GM18526 (cell line): ENCODE data around the gene CBY1.
A peak's percentile ranks its signal among the peaks of the same experiment; 100 is the strongest.

Source experiments
- POLR2A ChIP-seq: IDR thresholded peaks from 3 replicates; pipeline ENCODE4 v1.6.1; 2011; ENCODE audit not compliant: insufficient read length; ENCODE audit errors: extremely low read depth

The CBY1 gene

GRCh38 chr22:38638216-38638615 lies 18.2 kb upstream of the CBY1 start:
- no peak for TF ChIP-seq POLR2A

DNA sequence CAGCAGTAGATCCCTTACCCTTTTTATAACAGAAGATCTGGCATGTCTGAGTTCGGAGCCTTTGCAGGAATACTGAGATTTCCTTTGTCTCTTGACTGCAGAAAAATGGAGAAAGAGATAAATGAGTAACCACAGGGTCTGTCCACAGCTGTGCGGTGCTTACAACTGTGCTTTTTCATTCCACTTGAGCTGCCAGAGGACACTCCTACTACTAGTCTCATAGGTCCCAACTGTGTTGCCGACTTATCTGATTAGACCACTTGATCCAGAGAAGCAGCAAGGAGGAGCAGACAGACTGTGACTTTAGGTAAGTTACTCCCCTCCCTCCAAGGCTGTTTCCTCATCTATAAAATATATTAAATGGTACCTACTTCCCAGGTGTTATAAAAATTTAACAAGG lies 17.7 kb upstream of the CBY1 start:
- no peak for TF ChIP-seq POLR2A

DNA sequence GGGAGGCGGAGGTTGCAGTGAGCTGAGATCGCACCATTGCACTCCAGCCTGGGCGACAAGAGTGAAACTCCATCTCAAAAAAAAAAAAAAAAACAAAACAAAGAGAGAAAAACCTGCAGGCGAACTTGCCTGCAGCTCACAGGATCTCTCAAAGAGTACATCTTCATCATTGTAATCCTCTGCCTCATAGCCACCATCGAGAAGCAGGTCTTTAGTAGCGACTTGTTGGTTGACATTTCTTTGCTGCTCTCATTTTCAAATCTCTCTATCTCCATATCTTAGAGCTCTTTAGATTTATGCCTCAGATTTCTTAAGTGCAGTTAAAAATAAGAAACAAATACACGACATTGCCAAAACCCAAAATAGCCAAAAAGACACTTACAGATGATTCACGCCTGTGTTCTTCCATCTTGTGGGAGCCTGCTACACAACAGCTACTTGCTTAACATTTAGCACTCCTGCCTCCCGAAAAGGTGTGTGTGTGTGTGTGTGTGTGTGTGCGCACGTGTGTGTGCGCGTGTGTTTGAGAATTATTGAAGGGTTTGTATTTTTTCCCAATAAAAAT lies 14.9 kb upstream of the CBY1 start:
- no peak for TF ChIP-seq POLR2A

DNA sequence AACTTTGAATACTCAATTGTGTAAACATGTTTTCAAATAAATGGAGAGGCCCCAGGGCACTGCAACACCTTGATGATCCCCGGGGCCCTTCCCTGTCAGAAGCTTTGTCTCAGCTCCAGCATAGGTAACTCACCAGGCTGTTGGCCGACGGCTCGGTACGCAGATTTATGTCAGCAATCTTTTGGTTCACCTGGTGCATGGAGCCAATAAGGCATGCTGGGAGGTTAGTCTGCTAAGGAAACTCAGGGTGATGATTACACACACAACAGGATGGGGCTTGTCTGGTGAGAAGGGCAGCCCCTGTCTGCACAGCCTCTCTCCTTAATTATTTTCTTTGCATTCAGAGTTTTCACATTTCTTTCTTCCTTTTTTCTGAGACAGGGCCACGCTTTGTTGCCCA lies 11.0 kb upstream of the CBY1 start:
- TF ChIP-seq POLR2A, result no peak

- no peak for TF ChIP-seq POLR2A
These were observed 6.5 kb upstream of the CBY1 start for GRCh38 chr22:38649841-38650522.

- TF ChIP-seq POLR2A, result no peak
These were observed 3.6 kb upstream of the CBY1 start for GRCh38 chr22:38652859-38653258.

- no peak for TF ChIP-seq POLR2A
These were observed 2.7 kb upstream of the CBY1 start for GRCh38 chr22:38653741-38654140.

GRCh38 chr22:38655519-38656255 lies 751 bp upstream of the CBY1 start:
- no peak for TF ChIP-seq POLR2A

DNA sequence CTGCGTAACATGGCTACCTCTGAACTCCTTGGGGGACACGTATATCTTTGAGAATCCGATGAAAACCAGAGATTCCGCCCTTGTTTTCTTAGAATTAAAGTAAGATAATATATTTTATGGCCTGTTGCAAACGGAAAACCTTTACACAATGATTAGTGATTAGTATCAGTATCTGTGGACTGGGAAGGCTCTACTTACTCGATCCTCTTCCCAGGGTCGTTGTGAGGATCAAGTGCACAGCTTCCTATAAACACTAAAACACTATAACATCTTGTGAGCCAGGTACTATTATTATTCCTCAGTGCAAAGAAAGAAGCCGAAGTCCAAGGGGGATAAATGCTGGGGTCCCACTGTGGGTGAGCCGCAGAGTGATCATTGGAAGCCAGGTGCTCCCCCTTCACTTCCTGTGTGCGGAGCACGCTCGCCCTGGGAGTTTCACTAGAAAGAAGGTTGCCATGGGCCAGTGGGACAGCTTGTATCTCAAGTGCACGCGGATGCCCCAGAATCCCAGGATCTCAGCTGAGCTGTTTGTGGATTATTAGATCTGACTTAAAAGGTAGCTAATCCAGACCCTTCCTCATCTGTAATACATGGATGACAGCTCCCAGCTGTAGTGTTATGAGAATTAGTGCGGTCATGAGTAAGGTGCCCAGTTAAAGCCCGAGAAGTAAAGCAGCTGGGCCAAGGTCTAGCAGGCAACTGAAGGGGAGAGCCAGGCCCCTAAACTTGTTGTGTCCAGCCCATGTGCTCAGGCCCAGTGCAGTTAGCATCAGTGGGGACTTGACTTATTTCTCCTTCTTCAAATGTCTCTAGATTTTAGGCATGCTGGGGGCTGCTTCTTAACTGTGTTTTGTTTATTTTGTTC lies 839 bp downstream of the CBY1 start:
- TF ChIP-seq POLR2A, result no peak

DNA sequence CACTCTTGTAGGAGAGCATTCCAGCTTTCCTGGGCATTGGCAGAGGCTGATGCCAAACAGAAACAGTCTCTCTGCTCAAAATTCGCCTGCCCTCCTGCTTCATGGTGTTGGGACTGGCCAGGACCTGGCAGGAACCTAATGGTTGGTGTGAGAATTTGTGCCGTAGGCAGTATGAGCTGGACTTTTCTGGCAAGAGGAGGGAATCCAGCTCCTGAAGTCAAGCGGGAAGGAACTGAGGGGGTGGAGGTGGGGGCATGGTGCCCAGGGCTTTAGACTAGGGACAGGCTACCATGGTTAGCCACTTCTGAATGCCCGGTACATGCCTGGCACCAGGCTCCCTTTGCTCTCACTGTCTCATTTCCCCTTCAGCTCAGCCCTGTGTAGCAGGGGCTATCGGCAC lies 18.4 kb downstream of the CBY1 start:
- TF ChIP-seq POLR2A, result no peak

DNA sequence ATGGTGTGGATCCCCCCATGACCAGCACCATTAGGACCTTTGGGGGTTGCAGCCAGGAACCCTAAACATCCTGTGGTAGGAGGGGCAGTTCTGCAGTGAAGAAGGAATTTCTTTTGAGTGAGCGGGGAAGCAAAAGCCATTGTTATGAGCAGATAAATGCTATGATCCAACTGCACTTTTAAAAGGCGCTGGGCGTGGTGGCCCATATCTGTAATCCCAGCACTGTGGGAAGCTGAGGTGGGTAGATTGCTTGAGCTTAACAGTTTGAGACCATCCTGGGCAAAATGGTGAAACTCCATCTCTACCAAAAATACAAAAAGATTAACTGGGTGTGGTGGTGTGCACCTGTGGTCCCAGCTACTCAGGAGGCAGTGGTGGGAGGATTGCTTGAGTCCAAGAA lies 19.4 kb downstream of the CBY1 start:
- TF ChIP-seq POLR2A, result no peak

- peak; percentile 84 for TF ChIP-seq POLR2A
These were observed 25.3 kb downstream of the CBY1 start, which contains the start of gene TOMM22 for GRCh38 chr22:38681582-38682335. Gene TOMM22, plus strand, starts transcription at chr22:38681957. Its CDS starts 22 bp downstream, at chr22:38681979.

GRCh38 chr22:38684895-38685294 lies 28.5 kb downstream of the CBY1 start:
- TF ChIP-seq POLR2A, result no peak

DNA sequence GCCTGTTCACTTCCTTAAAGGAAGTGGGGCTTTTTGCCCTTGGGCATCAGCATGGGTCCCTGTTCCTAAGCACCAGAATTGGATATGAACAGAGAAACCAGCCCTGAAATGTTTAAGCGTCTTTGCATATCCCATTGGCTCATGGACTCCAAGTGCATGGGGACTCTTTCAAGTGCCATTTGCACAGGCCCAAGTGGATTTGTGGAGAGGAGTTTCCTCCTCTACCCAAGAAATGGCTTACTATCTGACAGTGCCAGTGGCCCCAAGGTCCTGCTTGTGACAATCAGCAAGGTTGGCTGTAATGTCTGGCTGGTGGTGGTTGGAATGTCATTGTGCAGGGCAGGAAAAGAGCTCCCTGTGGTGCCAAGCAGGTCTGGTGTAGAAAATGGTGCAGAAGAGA lies 29.3 kb downstream of the CBY1 start:
- no peak for TF ChIP-seq POLR2A

DNA sequence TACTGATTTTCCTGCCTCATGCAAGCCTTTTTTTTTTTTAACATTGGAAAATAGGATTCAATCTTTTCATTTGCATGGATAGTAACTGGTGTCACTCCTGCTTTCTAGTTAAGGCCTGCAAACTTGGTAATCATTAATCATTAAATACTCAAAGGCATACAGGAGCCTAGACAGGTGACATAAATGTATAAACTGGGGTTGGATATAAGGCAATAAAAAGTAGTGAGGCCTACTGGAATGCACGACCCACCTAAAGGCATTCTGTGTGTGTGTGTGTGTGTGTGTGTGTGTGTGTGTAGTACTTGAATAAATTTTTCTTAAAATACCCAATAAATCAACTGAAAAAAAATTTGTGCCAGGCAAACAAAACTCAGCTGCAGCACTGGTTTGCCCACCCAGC lies 33.2 kb downstream of the CBY1 start:
- TF ChIP-seq POLR2A, result no peak
